AG09309 (cell line): ENCODE results near the gene AKAP5.

Source experiments
- DNase-seq: peaks from one replicate; pipeline ENCODE4 v3.0.0-alpha.2; 2010; ENCODE audit warnings: low read depth
- H3K4me3 ChIP-seq: 2 replicates; pipeline ENCODE4 v1.5.1; 2011; ENCODE audit warnings: mild to moderate bottlenecking, low read depth, low read length, moderate library complexity; ENCODE audit not compliant: control insufficient read depth
- TF ChIP-seq, protein P1 (sequence below): IDR thresholded peaks from 2 replicates; pipeline ENCODE4 v1.5.1; 2011; ENCODE audit warnings: mild to moderate bottlenecking, low read depth, low read length, inconsistent platforms; ENCODE audit not compliant: insufficient read depth, control insufficient read depth; ENCODE audit errors: missing control alignments

AKAP5 gene

GRCh38 chr14:64422005-64422404 is 43.3 kb upstream of the AKAP5 start:
- TF ChIP-seq, protein P1, sequence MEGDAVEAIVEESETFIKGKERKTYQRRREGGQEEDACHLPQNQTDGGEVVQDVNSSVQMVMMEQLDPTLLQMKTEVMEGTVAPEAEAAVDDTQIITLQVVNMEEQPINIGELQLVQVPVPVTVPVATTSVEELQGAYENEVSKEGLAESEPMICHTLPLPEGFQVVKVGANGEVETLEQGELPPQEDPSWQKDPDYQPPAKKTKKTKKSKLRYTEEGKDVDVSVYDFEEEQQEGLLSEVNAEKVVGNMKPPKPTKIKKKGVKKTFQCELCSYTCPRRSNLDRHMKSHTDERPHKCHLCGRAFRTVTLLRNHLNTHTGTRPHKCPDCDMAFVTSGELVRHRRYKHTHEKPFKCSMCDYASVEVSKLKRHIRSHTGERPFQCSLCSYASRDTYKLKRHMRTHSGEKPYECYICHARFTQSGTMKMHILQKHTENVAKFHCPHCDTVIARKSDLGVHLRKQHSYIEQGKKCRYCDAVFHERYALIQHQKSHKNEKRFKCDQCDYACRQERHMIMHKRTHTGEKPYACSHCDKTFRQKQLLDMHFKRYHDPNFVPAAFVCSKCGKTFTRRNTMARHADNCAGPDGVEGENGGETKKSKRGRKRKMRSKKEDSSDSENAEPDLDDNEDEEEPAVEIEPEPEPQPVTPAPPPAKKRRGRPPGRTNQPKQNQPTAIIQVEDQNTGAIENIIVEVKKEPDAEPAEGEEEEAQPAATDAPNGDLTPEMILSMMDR = no peak
- no peak for DNase-seq
- H3K4me3 ChIP-seq = no peak overlapping the region

- TF ChIP-seq, protein P1 = no peak
- H3K4me3 ChIP-seq = no peak overlapping the region
- DNase-seq = no peak
These were observed 42.5 kb upstream of the AKAP5 start for GRCh38 chr14:64422756-64423155.

- no peak for DNase-seq
- H3K4me3 ChIP-seq = no peak overlapping the region
- TF ChIP-seq, protein P1 = no peak
These were observed 41.3 kb upstream of the AKAP5 start for GRCh38 chr14:64423987-64424386.

DNA sequence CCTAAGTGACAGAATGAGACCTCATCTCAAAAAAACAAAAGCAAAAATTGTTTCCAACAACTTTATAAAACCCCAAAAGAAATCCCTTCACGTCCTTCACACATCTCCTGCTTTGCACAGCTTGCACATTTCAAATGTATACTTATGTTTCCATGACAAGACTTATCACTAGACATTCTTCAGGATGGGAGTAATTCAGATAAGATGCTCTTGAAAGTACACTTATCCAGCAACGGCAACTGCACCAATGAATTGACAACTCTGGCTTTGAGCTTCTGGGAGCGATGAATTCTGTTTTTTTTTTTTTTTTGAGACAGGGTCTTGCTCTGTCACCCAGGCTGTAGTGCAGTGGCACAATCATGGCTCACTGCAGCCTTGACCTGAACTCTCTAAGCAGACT is 30.8 kb upstream of the AKAP5 start:
- TF ChIP-seq, protein P1 = no peak
- no peak for DNase-seq
- H3K4me3 ChIP-seq = no peak overlapping the region

DNA sequence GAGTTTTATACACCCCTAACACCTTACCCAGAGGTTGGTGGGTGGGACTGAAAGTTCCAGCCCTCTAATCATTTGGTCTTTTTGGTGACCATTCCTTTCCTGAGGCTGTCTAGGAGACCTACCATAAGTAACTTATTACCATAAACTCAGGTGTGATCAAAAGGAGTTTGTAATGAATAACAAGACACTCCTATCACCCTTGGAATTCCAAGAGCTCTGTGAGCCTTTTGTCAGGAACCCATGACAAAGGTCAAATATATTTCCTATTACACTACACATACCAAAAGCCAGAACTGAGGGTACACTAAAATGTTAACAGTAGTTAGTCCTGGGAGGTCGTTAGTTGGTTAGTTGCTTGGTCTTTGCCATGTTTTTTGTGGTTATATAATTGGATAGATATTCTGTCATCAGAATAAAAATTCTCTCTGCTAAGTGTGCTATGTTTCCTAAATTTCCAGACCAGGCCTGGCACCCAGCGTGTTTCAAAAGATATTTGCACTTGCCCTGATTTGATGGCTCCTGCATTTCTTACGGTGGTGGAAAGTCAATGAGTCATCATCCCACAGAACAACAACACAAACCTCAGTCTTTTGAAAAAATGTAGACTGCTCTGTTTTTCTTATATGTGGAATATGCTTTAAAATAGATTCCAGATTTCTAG is 27.0 kb upstream of the AKAP5 start:
- TF ChIP-seq, protein P1 = no peak

GRCh38 chr14:64439141-64439540 is 26.2 kb upstream of the AKAP5 start:
- no peak overlapping the region for H3K4me3 ChIP-seq
- TF ChIP-seq, protein P1 = no peak
- no peak for DNase-seq

More for the DNA sequence above, 27.0 kb upstream of the AKAP5 start:
- H3K4me3 ChIP-seq = no peak overlapping the region
- peak; percentile 78 for DNase-seq
